Effector CD4-positive, alpha-beta T cell (primary cell): ENCODE measurements around the gene MGAT4A.
"Not testable (repeated sequence)": the region's sequence is repeated elsewhere in the genome, so short reads cannot be mapped to it uniquely, and the experiment has no call there.

ENCODE experiments used
- DNase-seq: peaks from one replicate; pipeline ENCODE4 v3.0.0-alpha.2; 2020

The MGAT4A gene

DNA sequence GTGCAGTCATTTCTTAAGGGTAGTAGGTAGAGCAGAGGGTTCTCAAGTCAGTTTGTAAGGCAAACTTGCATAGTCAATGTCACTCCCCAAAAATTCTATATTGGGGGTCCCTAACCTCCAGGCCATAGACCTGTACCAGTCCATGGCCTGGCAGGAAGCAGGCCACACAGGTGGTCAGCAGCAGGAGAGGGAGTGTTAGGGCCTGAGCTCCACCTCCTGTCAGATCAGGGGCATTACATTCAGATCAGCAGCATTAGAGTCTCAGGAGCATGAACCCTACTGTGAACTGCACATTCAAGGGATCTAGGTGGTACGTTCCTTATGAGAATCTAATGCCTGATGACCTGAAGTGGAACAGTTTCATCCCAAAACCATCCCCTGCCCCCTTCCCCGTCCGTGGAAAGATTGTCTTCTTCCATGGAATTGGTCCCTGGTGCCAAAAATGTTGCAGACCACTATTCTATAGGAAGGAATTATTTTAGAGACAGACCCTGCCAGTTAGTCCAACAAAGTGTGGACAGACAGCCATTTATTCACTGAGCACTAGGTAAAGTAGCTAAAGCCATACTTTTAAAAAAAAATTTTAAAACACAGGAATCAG, 129.3 kb downstream of the MGAT4A start:
- no peak for DNase-seq

DNA sequence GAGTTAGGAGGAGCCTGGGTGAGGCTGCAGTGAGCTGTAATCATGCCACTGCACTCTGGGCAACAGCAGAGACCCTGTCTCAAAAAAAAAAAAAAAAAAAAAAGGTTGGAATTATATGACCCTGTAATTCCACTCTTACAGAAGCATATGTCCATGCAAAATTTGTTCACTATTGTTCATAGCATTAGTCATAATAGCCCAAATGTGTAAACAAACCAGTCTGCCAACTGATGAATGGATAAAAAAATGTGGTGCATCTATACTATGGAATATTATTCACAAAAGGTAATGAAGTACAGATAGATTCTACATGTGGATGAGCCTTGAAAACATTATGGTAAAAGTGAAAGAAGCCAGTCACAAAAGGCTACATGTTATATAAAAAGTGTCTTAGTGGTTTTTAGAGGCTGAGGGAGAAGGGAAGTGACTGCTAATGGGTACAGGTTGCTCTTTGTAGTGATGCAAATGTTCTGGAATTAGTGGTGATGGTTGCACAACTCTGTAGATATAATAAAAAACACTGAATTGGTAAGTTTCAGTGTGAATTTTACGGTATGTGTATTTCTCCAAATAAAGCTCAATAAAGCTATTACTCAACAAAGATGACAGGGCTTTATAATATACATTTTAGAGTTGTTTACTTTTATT, 132.0 kb downstream of the MGAT4A start:
- no peak for DNase-seq

DNA sequence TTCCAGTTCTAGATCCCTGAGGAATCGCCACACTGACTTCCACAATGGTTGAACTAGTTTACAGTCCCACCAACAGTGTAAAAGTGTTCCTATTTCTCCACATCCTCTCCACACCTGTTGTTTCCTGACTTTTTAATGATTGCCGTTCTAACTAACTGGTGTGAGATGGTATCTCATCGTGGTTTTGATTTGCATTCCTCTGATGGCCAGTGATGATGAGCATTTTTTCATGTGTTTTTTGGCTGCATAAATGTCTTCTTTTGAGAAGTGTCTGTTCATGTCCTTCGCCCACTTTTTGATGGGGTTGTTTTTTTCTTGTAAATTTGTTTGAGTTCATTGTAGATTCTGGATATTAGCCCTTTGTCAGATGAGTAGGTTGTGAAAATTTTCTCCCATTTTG, 136.3 kb downstream of the MGAT4A start:
- not testable (repeated sequence) for DNase-seq

DNA sequence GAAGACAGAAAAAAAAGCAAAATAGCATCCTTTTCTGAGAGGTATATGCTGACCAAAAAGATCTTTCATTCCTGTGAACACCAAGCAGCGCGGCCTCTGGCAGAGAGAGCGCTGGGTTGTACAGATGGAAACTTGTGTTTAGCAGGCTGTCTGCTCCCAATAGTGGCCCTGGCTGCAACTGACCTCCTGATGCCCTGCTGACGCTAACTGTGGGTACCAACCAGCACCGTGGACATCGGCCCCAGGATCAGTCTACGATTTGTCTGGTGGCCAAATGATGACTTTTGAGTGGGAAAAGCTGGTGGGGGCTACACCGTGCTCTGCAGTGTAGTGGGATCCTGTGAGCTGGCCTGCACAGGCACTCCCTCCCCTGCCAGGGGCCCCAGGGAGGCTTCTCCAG, 138.4 kb downstream of the MGAT4A start:
- no peak for DNase-seq

DNA sequence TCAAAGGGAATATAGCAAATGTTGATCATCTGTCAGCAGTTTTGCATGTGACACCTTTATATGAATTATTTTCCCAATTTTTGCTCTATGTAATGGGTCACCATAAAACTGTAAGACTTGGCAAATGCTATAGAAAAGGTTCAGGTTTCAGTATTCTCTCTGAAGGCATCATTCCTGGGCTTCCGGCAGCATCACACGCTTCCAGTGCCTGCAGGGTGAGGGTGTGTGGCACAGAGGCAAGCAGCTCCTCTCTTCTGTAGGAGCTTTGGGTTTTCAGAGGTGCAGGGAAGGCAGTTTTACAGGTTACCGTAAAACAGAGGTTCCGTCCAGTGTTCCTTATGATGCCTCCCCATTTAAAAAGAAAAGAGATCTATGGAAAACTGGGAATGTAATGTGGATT, 141.4 kb downstream of the MGAT4A start:
- no peak for DNase-seq

DNA sequence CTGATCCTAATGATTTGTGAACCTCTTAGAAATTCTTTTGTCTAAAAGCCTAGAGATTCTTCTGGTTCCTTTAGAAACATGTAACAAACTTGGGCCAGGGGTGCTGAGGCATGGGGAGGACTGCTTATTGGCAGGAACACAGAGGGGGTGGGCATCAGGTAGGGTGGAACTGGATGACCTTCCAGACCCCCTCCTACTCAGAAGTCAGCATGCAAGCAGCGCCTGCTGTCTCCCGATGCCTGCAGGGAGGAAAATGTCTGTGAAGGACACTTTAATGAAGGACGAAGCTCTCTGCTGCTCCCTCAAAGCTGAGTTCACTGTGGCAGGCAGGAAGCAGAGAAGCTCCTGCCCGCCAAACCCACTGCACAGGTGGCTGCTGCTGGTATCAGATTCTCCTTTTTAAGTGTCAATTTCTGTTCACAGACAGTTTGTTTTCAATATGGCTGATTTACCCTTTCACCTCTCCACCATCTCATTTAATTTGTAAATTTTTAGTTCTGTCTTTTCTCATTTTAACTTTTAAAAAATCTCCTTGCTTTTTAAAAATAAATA, 142.0 kb downstream of the MGAT4A start:
- DNase-seq, result no peak

DNA sequence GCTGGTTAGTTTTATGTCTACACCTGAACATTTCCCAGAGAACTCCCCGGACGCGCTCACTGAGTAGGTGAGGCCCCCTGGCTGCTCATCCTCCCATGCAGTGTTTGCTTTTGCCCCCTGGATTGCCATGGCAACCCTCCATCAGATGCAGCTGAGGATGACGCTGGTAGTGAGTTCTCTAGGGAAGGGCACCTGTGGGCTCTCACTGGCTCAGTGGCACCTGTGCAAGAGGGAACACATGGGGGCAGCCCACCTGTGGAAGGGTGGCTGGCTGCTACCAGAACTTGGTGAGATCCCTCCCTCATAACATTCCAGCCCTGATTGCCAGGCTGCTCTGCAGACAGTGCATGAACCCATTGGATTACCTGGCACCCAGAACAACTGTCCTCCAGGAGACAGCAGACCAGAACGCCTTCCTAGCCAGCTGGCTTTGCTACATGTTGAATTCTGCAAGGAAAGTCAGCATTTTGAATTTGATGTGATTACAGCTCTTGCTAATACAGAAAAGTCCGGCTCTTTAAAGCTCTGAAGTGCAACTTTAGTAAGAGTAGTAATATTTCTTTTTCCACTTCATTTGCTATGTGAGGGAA, 144.3 kb downstream of the MGAT4A start:
- DNase-seq, result no peak

DNA sequence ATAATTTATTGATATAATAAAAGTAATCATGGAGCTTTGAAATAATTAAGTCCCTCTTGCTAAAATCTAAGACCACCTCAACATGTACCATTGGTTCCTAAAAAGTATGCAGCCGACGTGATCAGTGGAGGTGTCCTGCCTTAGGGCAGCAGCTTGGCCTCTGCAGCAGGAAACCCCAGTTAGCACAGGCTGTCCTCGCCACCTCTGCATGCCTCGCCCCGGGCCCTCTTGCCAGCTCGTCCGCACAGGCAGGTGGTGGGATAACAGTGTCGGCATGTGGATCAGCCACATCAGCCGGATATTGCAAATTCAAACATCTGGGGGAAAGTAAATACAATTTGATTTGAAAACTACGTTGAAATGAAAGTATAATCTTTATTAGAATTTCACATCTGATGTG, 145.5 kb downstream of the MGAT4A start:
- no peak for DNase-seq

DNA sequence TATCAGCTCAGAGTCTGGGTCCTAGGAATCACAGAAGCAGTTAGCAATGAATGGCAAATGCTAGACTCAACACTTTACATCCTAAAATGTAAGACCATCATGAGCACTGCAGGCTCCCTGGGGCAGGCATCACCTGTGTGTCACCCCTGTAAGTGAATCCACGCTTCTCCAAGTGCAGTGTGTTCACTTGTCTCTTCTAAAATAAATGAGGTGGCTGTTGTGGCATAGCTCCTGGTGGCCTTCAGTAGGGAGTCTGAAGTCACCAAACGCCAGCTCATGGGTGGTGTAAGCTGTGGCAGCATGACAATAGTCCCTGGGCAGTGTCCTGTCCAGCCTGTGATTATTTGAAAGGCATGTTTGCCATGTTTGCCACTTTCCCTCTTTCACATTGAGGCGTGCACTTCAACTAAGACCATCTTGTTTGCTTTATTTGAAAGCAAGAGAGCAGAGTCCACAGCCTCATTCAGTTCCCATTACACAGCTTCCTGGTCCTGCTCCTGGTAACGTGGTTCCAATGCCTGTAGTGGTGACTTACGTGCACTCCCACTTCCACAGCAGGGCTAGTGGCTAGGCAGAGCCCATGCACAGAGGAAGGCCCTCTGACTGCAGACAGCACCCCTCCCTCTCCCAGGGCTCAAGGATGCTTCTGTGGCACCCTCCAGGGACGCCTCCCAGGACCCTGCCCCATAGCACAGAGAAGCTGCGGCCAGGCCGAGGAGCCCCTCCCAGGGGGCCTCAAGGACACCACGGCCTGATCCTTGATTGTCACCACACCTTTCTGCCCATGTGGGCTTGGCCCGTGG, 146.9 kb downstream of the MGAT4A start:
- no peak for DNase-seq

DNA sequence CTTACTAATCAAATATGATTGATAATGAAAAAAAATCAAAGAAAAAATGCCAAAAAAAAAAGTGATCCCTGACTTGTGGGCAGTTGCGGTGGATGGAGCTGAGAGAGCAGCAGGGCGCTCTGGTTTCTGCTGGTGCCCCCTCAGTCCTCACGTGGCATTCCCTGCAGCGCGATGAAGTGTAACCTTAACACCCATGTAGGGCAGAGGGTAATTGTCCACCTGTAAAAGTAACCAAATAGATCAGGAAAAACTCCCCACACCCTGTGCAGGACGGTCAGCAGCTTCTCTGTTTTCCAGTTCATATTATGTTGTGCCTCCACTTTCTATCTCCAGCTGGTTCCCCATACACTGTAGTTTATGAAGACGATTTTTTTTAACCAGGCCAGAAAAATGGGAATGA, 147.7 kb downstream of the MGAT4A start:
- DNase-seq, result no peak

DNA sequence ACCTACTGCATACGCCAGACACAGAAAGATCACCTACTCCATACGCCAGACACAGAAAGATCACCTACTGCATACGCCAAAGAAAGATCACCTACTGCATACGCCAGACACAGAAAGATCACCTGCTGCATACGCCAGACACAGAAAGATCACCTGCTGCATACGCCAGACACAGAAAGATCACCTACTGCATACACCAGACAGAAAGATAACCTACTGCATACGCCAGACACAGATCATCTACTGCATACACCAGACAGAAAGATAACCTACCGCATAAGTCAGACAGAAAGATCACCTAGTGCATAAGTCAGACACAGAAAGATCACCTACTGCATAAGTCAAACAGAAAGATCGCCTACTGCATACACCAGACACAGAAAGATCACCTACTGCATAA, 148.4 kb downstream of the MGAT4A start:
- no peak for DNase-seq

DNA sequence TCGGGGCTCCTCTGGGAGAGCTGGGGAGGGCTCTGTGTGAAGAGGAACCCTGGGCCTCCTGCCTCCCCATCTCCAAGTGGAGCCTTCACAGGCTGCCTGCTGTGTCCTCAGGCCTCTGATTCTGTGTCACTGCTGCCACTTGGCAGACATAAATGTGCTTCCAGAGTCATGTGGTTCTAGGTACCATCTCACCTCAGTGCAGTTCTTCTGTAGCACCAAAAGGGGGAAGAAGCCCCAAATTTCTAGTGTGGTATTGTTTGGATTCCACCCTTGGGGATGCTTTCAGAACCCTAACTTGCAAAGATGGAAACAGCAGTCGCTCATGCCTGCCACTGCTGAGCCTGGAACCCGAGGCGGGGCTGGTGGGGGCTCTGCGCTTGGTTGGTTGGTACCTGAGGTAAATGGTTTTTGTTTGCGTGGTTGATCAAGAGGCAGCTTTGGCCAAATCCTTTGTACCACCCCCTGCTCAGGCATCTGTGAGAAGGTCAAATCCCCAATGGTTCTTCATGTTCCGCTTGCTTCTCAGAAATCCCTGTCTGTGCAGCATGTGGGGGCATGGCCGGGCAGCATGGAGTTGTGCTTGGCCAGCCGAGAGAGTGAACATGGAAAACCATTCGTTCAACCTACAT, 150.2 kb downstream of the MGAT4A start:
- no peak for DNase-seq

DNA sequence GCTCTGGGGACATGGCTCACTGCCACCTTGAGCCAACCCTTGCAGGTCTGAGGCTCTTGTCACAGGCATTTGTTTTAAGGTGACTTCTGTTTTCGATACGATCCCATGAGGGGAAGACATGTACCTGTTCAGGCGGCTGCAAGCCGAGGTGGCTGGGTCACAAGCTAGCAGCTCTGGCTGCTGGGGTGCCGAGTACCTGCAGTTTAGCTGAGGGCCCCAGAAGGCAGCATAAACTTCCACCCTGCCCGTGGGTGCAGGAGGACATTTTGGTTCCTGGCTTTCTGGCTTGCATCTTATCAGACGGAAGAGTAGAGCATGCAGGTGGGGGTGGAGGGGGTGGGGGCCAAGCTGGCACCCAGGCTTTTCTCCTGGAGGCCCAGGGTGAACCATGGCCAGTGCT, 151.0 kb downstream of the MGAT4A start:
- DNase-seq, result no peak

DNA sequence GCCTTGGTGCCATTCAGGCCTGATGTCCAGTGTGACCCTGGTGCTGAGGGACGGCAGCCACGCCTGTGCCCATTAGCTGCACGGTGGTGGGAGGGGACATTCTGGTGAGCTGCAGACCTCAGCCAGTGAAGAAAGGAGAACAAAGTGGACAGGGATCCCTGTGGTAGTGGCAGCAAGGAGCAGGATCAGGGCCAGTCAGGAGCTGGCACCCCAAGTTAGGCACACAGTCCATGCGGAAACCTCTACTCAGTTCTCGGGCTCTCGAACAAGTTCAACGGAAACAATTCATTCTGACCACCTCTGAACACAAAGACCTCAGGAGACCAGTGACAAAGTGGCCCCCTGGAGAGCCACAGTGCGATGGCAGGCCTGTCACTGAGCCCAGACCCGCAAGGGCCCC, 152.7 kb downstream of the MGAT4A start:
- no peak for DNase-seq

DNA sequence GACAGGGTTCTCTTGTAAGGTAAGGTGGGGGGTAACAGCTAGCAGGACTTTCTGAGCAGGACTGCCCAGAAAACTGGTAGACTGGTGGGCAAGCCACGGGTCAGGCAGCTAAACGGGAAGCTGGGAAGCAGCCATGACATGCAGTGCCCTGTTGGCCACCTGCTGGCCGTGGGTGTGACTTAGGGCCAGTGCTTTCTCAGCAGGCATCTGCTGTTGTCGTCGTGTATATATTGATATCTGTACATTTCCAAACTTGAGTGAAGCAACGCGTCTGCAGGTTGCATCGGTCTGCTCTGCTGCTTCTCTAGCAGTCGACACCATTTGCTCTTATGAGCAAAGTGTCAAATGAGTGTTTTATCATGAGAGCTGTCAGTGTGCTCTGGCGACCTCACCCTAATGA, 153.6 kb downstream of the MGAT4A start:
- DNase-seq, result no peak

DNA sequence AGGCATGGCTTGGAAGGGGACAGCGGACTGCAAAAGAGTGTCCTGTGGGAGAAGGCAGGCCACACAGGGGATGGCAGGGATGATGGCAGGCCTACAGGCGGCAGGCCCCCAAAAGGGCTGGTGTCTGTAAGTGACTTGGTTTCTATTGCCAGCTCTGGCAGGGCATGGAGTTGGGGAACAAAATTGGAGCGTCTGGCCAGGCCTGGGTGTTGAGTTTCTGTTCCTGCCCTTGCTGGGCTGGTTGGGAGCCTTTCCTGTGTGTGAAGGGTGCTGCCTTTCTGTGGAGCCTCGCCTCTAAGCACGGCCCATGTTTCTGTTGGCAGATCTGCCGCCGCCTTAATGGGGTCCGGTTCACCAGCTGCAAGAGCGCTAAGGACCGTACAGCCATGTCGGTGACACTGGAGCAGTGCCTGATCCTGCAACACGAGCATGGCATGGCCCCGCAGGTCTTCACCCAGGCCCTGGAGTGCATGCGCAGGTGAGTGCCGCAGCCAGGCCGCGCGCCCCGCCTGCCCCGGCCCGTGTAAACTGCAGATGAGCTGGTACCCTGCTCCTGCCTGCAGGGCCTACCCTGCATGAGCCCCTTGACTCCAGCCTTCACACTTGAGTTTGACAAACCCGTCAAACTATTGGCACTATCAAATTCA, 154.1 kb downstream of the MGAT4A start:
- no peak for DNase-seq

DNA sequence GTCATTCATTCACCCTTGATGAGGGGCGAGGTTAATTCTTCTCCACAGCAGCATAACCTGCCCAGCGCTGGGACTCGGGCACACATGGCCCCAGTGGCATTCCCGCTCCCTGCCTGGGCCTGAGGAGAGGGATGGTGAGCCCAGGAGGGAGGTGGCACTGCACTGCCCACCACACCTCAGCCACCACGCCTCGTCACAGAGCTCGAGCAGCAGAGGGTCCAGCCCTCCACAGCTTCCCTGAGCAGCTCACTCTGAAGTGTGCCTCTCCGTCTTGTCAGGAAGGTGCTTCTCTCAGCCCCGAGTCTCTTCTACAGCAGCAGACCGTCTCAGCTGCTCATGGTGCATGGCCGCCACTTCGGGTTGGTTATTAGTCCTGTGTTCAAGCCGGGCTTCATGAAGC, 157.5 kb downstream of the MGAT4A start:
- no peak for DNase-seq

DNA sequence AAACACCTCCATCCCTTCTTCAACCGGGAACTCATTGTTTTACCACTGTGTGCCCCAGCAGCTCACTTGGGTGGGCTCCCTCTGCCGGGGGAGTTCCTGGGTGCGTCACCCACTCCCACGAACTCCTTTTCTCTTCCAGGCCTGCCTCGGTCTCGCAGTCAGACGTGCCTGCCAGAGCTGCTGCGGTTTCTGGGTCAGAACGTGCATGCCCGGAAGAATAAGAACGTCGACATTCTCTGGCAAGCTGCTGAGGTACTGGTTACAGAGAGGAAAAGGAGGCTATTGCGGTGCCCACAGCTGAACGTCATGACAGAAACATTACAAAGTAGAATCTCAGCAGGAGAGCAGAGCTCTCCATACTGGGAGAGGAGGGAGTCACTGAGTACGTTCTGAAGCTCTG, 158.3 kb downstream of the MGAT4A start:
- DNase-seq, result no peak

DNA sequence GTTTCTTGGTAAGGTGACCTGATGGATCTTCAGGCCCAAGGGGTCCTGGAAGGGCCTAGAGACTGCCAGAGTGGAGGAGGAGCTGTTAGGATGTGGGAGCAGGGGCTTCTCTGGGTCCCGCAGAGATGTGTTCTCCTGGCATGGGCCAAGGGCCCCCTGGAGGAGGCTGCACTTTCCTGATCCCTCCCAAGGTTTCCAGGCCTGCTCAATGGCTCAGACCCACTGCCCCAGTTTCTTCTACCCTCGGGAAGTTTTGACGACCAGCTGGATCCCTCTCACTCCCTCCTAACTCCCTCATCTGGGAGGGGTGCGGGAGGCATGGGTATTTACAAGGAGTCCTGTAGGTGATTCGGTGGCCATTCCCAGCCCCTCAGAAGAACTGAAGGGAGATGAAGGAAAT, 158.7 kb downstream of the MGAT4A start:
- no peak for DNase-seq

DNA sequence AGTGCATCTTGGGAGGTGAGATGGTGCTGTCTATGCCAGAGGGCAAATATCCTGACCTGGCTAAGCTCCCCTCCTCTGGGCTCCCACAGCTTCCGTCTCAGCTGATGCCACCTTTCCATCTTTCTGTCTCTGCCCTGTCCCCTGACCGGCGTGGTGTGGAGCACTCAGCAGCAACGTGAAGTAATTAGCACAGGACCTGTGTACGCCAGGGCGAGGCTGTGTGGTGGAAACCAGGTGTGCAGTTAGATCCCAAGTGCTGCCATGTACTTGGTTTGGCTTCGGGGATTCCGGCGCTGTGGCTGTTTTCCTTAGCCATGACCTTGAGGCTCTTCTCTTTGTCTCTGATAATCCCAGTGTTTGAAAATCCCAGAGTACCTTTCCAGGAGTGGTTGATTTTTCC, 159.1 kb downstream of the MGAT4A start:
- DNase-seq, result no peak

DNA sequence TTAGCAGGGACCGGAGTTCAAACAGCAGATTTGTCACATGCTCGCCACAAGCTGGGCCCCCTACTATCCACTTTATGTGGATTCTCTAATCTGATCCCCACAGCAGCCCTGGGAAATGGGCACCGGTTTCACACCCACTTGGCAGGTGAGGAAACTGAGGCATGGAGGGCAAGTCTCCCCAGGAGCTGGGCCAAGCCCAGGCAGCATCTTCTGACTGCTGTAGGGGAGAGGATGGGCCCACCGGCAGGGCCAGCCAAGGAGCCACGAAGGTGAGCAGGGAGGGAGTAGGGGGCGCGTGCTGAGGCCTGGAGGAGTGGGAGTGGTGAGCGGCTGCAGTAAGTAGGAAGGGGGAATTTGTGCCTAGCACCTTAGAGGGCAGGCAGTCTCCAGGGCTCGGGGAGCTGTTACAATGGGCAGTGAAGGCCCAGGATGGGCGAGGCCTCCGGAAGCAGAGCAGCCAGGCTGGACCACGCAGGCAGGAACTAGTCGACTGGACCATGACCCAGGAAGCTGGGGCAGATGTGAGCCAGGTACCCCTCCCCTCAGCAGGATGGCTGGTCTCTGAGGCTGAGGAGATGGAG, 159.7 kb downstream of the MGAT4A start:
- DNase-seq, result no peak

DNA sequence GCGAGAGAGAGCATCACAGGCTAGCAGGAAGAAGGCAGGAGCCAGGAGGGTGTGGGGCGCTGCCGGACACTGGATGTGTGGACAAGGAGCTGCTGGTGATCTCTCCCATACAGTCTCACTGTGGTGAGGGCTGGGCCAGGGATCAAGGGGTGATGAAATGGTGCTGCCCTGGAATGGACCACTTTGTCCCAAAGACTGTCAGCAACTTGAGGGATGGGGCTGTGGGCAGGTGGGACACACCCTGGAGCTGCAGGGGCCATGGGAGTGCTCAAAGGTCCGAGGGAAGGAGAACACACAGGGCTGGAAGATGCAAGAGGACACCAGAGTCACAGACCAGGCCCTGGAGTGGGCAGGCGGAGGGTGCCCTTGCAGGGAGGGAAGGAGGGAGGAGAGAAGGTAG, 160.6 kb downstream of the MGAT4A start:
- no peak for DNase-seq
